Esophagus muscularis mucosa (tissue), 4 donors: ENCODE measurements around the gene PCDHB16. TPM values are rescaled to one million over a fixed set of nuclear protein-coding genes. Genes with fewer than 3 reads are reported as not detected.
A peak's percentile ranks its signal among the peaks of the same experiment; 100 is the strongest.

Experiments used
- DNase-seq: peaks from one replicate; pipeline ENCODE4 v3.0.0-alpha.2; 2017; ENCODE audit errors: extremely low spot score
- H3K27ac ChIP-seq, 4 donors: fragments of 200-600 bp; sonication (generic); replicated peaks in 1 of 4; 1 replicate in 3 of 4; 2 replicates in 1 of 4; pipeline ENCODE4 v1.5.1; 2016 to 2019; ENCODE audit warnings: mild to moderate bottlenecking in 1 of 4
- H3K27me3 ChIP-seq, 4 donors: fragments of 200-600 bp; sonication (generic); one replicate each; pipeline versions ENCODE4 v1.5.1 to v1.6.0; 2016 to 2019
- H3K36me3 ChIP-seq, 4 donors: fragments of 200-600 bp; sonication (generic); one replicate each; pipeline ENCODE4 v1.5.1; 2016 to 2019
- H3K4me1 ChIP-seq, 4 donors: fragments of 200-600 bp; sonication (generic); one replicate each; pipeline ENCODE4 v1.5.1; 2016 to 2019
- H3K4me3 ChIP-seq, 4 donors: fragments of 200-600 bp; sonication (generic); 1 replicate in 2 of 4; 2 replicates in 2 of 4; pipeline ENCODE4 v1.5.1; 2016 to 2019; ENCODE audit warnings: mild to moderate bottlenecking in 4 of 4, moderate library complexity in 1 of 4
- H3K9me3 ChIP-seq, 4 donors: fragments of 200-600 bp; sonication (generic); 1 replicate in 3 of 4; 2 replicates in 1 of 4; pipeline ENCODE4 v1.5.1; 2016 to 2019
- EP300 ChIP-seq: sonication (generic); formaldehyde crosslinking; IDR thresholded peaks from one replicate; pipeline ENCODE4 v1.6.1; 2017; ENCODE audit warnings: antibody characterized with exemption
- POLR2A ChIP-seq: fragments of 450-650 bp; IDR thresholded peaks from one replicate; pipeline ENCODE4 v1.6.1; 2017; ENCODE audit warnings: antibody characterized with exemption, moderate library complexity, mild to moderate bottlenecking, low read depth
- WGBS: methylation state at CpG from one replicate; pipeline ENCODE4 v1.1.5; 2018; 5-methylcytosine and 5-hydroxymethylcytosine counted together
- intact Hi-C: fragments of 100-400 bp; cut with DNase I; formaldehyde crosslinking; loops from one replicate; pipeline ENCODE4 v1.15.1; 2023
- total RNA-seq, 4 donors: library from RNA; depleted of rRNA; stranded (reverse); fragments of >200 nt; gene quantifications; one replicate each; pipeline versions ENCODE4 v1.1.0 to v1.2.1, GENCODE V29; 2016
- TF ChIP-seq, protein P1 (sequence below), 3 experiments: fragments of 200-600 bp in 2 of 3; fragments of 450-650 bp in 1 of 3; sonication (generic) in 2 of 3; IDR thresholded peaks; one replicate each; pipeline ENCODE4 v1.5.1; 2017 to 2019; ENCODE audit warnings: antibody characterized with exemption in 3 of 3, mild to moderate bottlenecking in 2 of 3, moderate library complexity in 1 of 3

PCDHB16 gene
- total RNA-seq, 4 donors from 2014 or later = 3.3 to 5.6 (median 3.9) TPM

DNA sequence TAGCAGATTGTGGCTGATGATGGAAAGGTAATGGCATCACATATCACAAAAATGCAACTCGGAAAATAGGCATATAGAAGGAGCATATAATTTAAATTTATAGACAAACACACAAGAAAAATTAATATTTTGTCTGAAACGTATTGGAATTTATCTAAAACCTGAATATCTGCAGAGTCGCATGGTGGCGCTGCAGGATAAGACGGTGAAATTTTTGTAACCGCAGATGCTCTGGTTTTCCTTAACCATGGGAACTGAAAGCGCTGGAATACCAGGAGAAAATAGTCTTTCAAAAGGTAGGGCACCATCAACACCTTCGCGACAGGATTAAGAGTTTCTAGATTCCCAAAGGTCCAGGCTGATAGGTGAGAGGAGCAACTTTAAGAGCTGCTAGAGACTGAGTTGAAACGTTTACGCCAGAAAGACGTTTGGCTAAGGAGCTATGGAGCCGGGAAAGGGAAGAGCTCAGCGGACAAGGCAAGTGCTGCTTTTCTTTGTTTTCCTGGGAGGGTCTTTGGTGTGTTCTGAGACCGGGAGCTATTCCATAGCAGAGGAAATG lies 52.0 kb downstream of the PCDHB16 start:
- intact Hi-C loops = no loop called here
- 8% methylated on average over 15 of the region's 15 CpGs for WGBS
- Histone ChIP-seq H3K4me1 (no peaks in the 10 kb centered on the region), H3K27me3 (peaks cover 0 to 8% (median 0%) of the 10 kb centered on the region in 4 donors), H3K36me3 (peaks cover 0 to 5% (median 0%) of the 10 kb centered on the region in 4 donors), H3K9me3 (peaks cover 3 to 94% (median 83%) of the 10 kb centered on the region in 4 donors), H3K4me3 (peak overlapping the region; percentile 24 to 37 (median 34)), H3K27ac (no peak overlapping the region)
- no peak for TF ChIP-seq POLR2A
- no peak for TF ChIP-seq EP300
- TF ChIP-seq, protein P1, sequence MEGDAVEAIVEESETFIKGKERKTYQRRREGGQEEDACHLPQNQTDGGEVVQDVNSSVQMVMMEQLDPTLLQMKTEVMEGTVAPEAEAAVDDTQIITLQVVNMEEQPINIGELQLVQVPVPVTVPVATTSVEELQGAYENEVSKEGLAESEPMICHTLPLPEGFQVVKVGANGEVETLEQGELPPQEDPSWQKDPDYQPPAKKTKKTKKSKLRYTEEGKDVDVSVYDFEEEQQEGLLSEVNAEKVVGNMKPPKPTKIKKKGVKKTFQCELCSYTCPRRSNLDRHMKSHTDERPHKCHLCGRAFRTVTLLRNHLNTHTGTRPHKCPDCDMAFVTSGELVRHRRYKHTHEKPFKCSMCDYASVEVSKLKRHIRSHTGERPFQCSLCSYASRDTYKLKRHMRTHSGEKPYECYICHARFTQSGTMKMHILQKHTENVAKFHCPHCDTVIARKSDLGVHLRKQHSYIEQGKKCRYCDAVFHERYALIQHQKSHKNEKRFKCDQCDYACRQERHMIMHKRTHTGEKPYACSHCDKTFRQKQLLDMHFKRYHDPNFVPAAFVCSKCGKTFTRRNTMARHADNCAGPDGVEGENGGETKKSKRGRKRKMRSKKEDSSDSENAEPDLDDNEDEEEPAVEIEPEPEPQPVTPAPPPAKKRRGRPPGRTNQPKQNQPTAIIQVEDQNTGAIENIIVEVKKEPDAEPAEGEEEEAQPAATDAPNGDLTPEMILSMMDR (IDR thresholded peaks at IDR 0.05) = peak in 1 of 3 experiments; percentile 25
- no peak for DNase-seq

Other genes starting within 250 kb of the PCDHB16 start
- gene PCDHAC2, start 215.9 kb upstream of the PCDHB16 start, total RNA-seq = 10 to 100 TPM in 3 of 4 donors, 1 to 10 TPM in 1; 8.8 to 26.6 (median 18.0) TPM
- gene PCDHB1, start 131.0 kb upstream of the PCDHB16 start, total RNA-seq = not detected
- gene PCDHB2, start 87.8 kb upstream of the PCDHB16 start, total RNA-seq = 1 to 10 TPM; 2.1 to 3.2 (median 2.8) TPM
- 1 to 10 TPM in 3 of 4 donors, under 1 TPM in 1; 0.83 to 2.3 (median 1.2) TPM for gene PCDHB3, start 81.9 kb upstream of the PCDHB16 start, total RNA-seq
- 1 to 10 TPM; 1.2 to 5.1 (median 3.8) TPM for gene PCDHB4, start 60.6 kb upstream of the PCDHB16 start, total RNA-seq
- 1 to 10 TPM; 3.6 to 7.4 (median 4.0) TPM for gene PCDHB5, start 47.2 kb upstream of the PCDHB16 start, total RNA-seq
- gene PCDHB6, start 32.3 kb upstream of the PCDHB16 start, total RNA-seq = 1 to 10 TPM in 1 of 4 donors, under 1 TPM in 3; 0.46 to 1.1 (median 0.83) TPM
- gene PCDHB7, start 9.7 kb upstream of the PCDHB16 start, total RNA-seq = 1 to 10 TPM; 1.1 to 2.9 (median 2.5) TPM
- 1 to 10 TPM in 1 of 4 donors, under 1 TPM in 3; 0.33 to 2.0 (median 0.87) TPM for gene PCDHB8, start 4.6 kb upstream of the PCDHB16 start, total RNA-seq
- gene PCDHB9, start 4.8 kb downstream of the PCDHB16 start, total RNA-seq = 1 to 10 TPM; 1.5 to 2.9 (median 2.2) TPM
- 1 to 10 TPM; 3.3 to 7.9 (median 4.9) TPM for gene PCDHB10, start 10.0 kb downstream of the PCDHB16 start, total RNA-seq
- 1 to 10 TPM; 1.7 to 4.6 (median 2.9) TPM for gene PCDHB11, start 17.2 kb downstream of the PCDHB16 start, total RNA-seq
- 1 to 10 TPM; 2.2 to 4.3 (median 2.9) TPM for gene PCDHB12, start 26.3 kb downstream of the PCDHB16 start, total RNA-seq
- gene PCDHB13, start 31.5 kb downstream of the PCDHB16 start, total RNA-seq = 1 to 10 TPM; 4.3 to 8.1 (median 5.6) TPM
- gene PCDHB14, start 41.0 kb downstream of the PCDHB16 start, total RNA-seq = 1 to 10 TPM; 6.8 to 9.9 (median 8.3) TPM
- gene PCDHB15, start 63.0 kb downstream of the PCDHB16 start, total RNA-seq = 1 to 10 TPM; 4.0 to 7.0 (median 4.5) TPM
- under 1 TPM in 2 of 4 donors, not detected in 2; 0.23 to 0.65 TPM for gene SLC25A2, start 121.7 kb downstream of the PCDHB16 start, total RNA-seq
- gene TAF7, start 138.4 kb downstream of the PCDHB16 start, total RNA-seq = 10 to 100 TPM; 44.0 to 65.9 (median 59.1) TPM
- 1 to 10 TPM in 1 of 4 donors, under 1 TPM in 3; 0.45 to 1.2 (median 0.76) TPM for gene PCDHGA1, start 148.1 kb downstream of the PCDHB16 start, total RNA-seq
- gene PCDHGA2, start 156.4 kb downstream of the PCDHB16 start, total RNA-seq = 1 to 10 TPM; 2.5 to 5.4 (median 4.0) TPM
- gene PCDHGA3, start 161.4 kb downstream of the PCDHB16 start, total RNA-seq = 1 to 10 TPM; 1.7 to 2.6 (median 1.8) TPM
- gene PCDHGB1, start 167.7 kb downstream of the PCDHB16 start, total RNA-seq = 1 to 10 TPM; 2.7 to 5.1 (median 3.0) TPM
- 1 to 10 TPM; 3.6 to 7.9 (median 4.6) TPM for gene PCDHGA4, start 172.6 kb downstream of the PCDHB16 start, total RNA-seq
- gene PCDHGB2, start 177.6 kb downstream of the PCDHB16 start, total RNA-seq = 1 to 10 TPM; 3.2 to 5.7 (median 4.1) TPM
- gene PCDHGA5, start 181.8 kb downstream of the PCDHB16 start, total RNA-seq = 1 to 10 TPM; 2.6 to 5.4 (median 4.7) TPM
- gene PCDHGB3, start 187.9 kb downstream of the PCDHB16 start, total RNA-seq = 1 to 10 TPM; 2.5 to 7.5 (median 3.8) TPM
- 1 to 10 TPM; 4.1 to 7.1 (median 5.9) TPM for gene PCDHGA6, start 191.5 kb downstream of the PCDHB16 start, total RNA-seq
- 1 to 10 TPM; 4.3 to 9.1 (median 6.4) TPM for gene PCDHGA7, start 200.4 kb downstream of the PCDHB16 start, total RNA-seq
- 1 to 10 TPM; 3.8 to 5.5 (median 4.6) TPM for gene PCDHGB4, start 205.3 kb downstream of the PCDHB16 start, total RNA-seq
- 1 to 10 TPM; 1.7 to 5.8 (median 3.3) TPM for gene PCDHGA8, start 210.2 kb downstream of the PCDHB16 start, total RNA-seq
- gene PCDHGB5, start 215.6 kb downstream of the PCDHB16 start, total RNA-seq = 1 to 10 TPM; 4.8 to 10.0 (median 7.8) TPM
- 1 to 10 TPM; 3.3 to 8.7 (median 4.9) TPM for gene PCDHGA9, start 220.4 kb downstream of the PCDHB16 start, total RNA-seq
- 1 to 10 TPM; 6.2 to 8.4 (median 7.4) TPM for gene PCDHGB6, start 225.6 kb downstream of the PCDHB16 start, total RNA-seq
- 1 to 10 TPM; 2.3 to 6.2 (median 4.3) TPM for gene PCDHGA10, start 230.6 kb downstream of the PCDHB16 start, total RNA-seq
- 10 to 100 TPM; 13.9 to 18.0 (median 14.4) TPM for gene PCDHGB7, start 235.3 kb downstream of the PCDHB16 start, total RNA-seq
- gene PCDHGA11, start 238.7 kb downstream of the PCDHB16 start, total RNA-seq = 1 to 10 TPM; 3.0 to 5.8 (median 4.5) TPM
- 10 to 100 TPM in 3 of 4 donors, 1 to 10 TPM in 1; 7.6 to 13.7 (median 11.6) TPM for gene PCDHGA12, start 248.1 kb downstream of the PCDHB16 start, total RNA-seq